Measurements from ENCODE around the gene TAX1BP1. TPM values are rescaled to one million over a fixed set of nuclear protein-coding genes. Genes with fewer than 3 reads are reported as not detected.

TAX1BP1 gene
- total and polyA plus RNA-seq, 2 donors (not counting 3 experiments of a cell fraction or from before 2014, with no cell fraction given): 77.7 to 93.2 TPM

GRCh38 chr7:27771111-27771510 lies 31.1 kb downstream of the TAX1BP1 start:
- dilution Hi-C loops (cut with MboI; ENCODE audit: extremely low pct_ligation_motif_present, low sequenced_read_pairs) (no loop called here), intact Hi-C loops (cut with micrococcal nuclease) (loop anchor here (10.0 kb wide), 1 partner anchor 324 kb away; no protein-coding TSS in a partner anchor)
- CTCF ChIA-PET: interaction anchor here (1.6 to 4.9 kb wide), 3 partner anchors 26 to 575 kb away, joined by 4 to 26 read pairs (median 6); no protein-coding TSS in a partner anchor

DNA sequence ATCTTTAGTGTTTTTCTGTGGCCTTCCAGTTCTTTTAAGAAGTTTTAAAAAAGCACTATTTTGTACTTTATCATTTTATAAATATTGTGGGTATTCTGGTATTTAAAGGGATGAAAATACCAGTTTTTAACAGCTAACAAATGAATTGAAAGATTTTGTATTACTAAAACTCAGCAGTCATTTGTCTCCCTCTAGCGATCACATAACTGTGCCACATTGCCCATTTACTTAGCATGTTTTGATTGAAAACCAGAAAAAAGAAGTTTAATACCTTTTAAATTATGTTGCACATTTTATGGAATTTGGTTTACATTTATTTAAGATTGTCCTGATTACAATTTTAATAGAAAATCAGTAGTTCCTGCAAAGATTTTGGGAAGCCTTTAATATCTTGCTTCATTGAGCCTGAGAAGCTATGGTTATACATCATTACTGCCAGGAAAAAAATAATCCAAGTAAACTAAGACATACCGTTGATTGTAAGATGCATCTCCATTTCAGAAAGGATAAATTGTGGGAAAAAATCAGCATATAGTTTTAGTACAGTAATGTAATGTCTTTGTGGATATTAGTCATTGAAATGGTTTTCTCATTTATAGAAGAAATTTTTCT lies 34.9 kb downstream of the TAX1BP1 start:
- POLR2A ChIA-PET: interaction anchor here (0.6 kb wide), 1 partner anchor 169 kb away, joined by 3 read pairs; no protein-coding TSS in a partner anchor

More at GRCh38 chr7:27771111-27771510, 31.1 kb downstream of the TAX1BP1 start:
- no TSS peak for BruUV-seq (replicated peaks)
- H3K79me2 ChIP-seq (ENCODE audit: control insufficient read depth, insufficient read depth, low read length): no peaks in the 10 kb centered on the region
- DNase-seq (ENCODE audit: low read depth, low spot score) (no peak), FAIRE-seq (no peak)
- POLR2A ChIA-PET: no interaction called here
- H3K27me3 ChIP-seq (ENCODE audit: control insufficient read depth in 2 of 2, insufficient read depth in 2 of 2, low read length in 2 of 2): no peaks in the 10 kb centered on the region
- peaks cover 3 to 6% of the 10 kb centered on the region in 2 experiments for H3K36me3 ChIP-seq (ENCODE audit: control insufficient read depth in 2 of 2, extremely low read depth in 1 of 2, insufficient read depth in 2 of 2, low read length in 2 of 2)
- no peaks in the 10 kb centered on the region for H3K4me1 ChIP-seq (ENCODE audit: control insufficient read depth, extremely low read depth, insufficient read depth, low read length)
- H4K20me1 ChIP-seq (replicated peaks; ENCODE audit: control insufficient read depth, extremely low read depth, insufficient read depth, low read length): no peaks in the 10 kb centered on the region
- H3K4me2 ChIP-seq (ENCODE audit: insufficient read depth, low read length): no peak overlapping the region
- H3K9ac ChIP-seq (replicated peaks; ENCODE audit: extremely low read depth, insufficient read depth, low read length): no peak overlapping the region
- no peaks in the 10 kb centered on the region for H3K9me3 ChIP-seq (replicated peaks; ENCODE audit: control insufficient read depth, insufficient read depth, low read length)
- no peak overlapping the region for H2AFZ ChIP-seq (ENCODE audit: low read depth, low read length)
- H3K27ac ChIP-seq (ENCODE audit: insufficient read depth, low read depth, low read length): no peak overlapping the region
- H3K4me3 ChIP-seq (replicated peaks in 1 of 3; ENCODE audit: insufficient read depth in 1 of 3, low read depth in 1 of 3, low read length in 3 of 3): no peak overlapping the region
- TF ChIP-seq GATA2 (IDR thresholded peaks at IDR 0.05; ENCODE audit: insufficient read depth, insufficient read length, low read depth, low read length) (no peak), EZH2 (IDR thresholded peaks at IDR 0.05; ENCODE audit: borderline replicate concordance, low read depth, low read length, severe bottlenecking) (no peak), POLR2AphosphoS5 (IDR thresholded peaks at IDR 0.05; ENCODE audit: insufficient read depth, low read depth, low read length) (no peak)
- no peaks in the 10 kb centered on the region for H3K9me1 ChIP-seq (replicated peaks; ENCODE audit: control insufficient read depth, extremely low read depth, insufficient read depth, low read length)

More for the DNA sequence above, 34.9 kb downstream of the TAX1BP1 start:
- intact Hi-C loops (cut with micrococcal nuclease): loop anchor here (1.0 to 10.0 kb wide), 6 partner anchors 30 to 579 kb away; no protein-coding TSS in a partner anchor
- Histone ChIP-seq H4K20me1 (replicated peaks; ENCODE audit: control insufficient read depth, extremely low read depth, insufficient read depth, low read length) (no peaks in the 10 kb centered on the region), H3K4me1 (ENCODE audit: control insufficient read depth, extremely low read depth, insufficient read depth, low read length) (no peaks in the 10 kb centered on the region), H2AFZ (ENCODE audit: low read depth, low read length) (no peak overlapping the region), H3K4me3 (replicated peaks in 1 of 3; ENCODE audit: insufficient read depth in 1 of 3, low read depth in 1 of 3, low read length in 3 of 3) (no peak overlapping the region), H3K9me1 (replicated peaks; ENCODE audit: control insufficient read depth, extremely low read depth, insufficient read depth, low read length) (no peaks in the 10 kb centered on the region), H3K4me2 (ENCODE audit: insufficient read depth, low read length) (no peak overlapping the region), H3K27me3 (ENCODE audit: control insufficient read depth in 2 of 2, insufficient read depth in 2 of 2, low read length in 2 of 2) (no peaks in the 10 kb centered on the region), H3K79me2 (ENCODE audit: control insufficient read depth, insufficient read depth, low read length) (peaks cover 3% of the 10 kb centered on the region), H3K9me3 (replicated peaks; ENCODE audit: control insufficient read depth, insufficient read depth, low read length) (no peaks in the 10 kb centered on the region), H3K27ac (ENCODE audit: insufficient read depth, low read depth, low read length) (no peak overlapping the region), H3K36me3 (ENCODE audit: control insufficient read depth in 2 of 2, extremely low read depth in 1 of 2, insufficient read depth in 2 of 2, low read length in 2 of 2) (peaks cover 3 to 4% of the 10 kb centered on the region in 2 experiments), H3K9ac (replicated peaks; ENCODE audit: extremely low read depth, insufficient read depth, low read length) (no peak overlapping the region)
- FAIRE-seq (peak; percentile 24), DNase-seq (ENCODE audit: low read depth, low spot score) (peak; percentile 59)
- TF ChIP-seq, protein P1, sequence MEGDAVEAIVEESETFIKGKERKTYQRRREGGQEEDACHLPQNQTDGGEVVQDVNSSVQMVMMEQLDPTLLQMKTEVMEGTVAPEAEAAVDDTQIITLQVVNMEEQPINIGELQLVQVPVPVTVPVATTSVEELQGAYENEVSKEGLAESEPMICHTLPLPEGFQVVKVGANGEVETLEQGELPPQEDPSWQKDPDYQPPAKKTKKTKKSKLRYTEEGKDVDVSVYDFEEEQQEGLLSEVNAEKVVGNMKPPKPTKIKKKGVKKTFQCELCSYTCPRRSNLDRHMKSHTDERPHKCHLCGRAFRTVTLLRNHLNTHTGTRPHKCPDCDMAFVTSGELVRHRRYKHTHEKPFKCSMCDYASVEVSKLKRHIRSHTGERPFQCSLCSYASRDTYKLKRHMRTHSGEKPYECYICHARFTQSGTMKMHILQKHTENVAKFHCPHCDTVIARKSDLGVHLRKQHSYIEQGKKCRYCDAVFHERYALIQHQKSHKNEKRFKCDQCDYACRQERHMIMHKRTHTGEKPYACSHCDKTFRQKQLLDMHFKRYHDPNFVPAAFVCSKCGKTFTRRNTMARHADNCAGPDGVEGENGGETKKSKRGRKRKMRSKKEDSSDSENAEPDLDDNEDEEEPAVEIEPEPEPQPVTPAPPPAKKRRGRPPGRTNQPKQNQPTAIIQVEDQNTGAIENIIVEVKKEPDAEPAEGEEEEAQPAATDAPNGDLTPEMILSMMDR (IDR thresholded peaks at IDR 0.05; ENCODE audit: extremely low read depth in 1 of 2, insufficient read depth in 1 of 2, low read depth in 1 of 2, low read length in 2 of 2): peak; percentile 45 to 46
- TF ChIP-seq FOS (IDR thresholded peaks at IDR 0.05; ENCODE audit: borderline replicate concordance, insufficient read depth, low read length) (no peak), MAX (IDR thresholded peaks at IDR 0.05; ENCODE audit: insufficient read depth, insufficient read length) (no peak), MYC (IDR thresholded peaks at IDR 0.05; ENCODE audit: low read depth, low read length) (no peak), GATA2 (IDR thresholded peaks at IDR 0.05; ENCODE audit: insufficient read depth, insufficient read length, low read depth, low read length) (no peak)
- CTCF ChIA-PET: interaction anchor here (0.6 to 4.9 kb wide), 78 partner anchors 8 to 1882 kb away, joined by 3 to 80 read pairs (median 4); partner anchors contain the start of genes EVX1, HIBADH, HOXA13 and TAX1BP1
- dilution Hi-C loops (cut with MboI; ENCODE audit: extremely low pct_ligation_motif_present, low sequenced_read_pairs): no loop called here
- BruUV-seq (replicated peaks): no TSS peak

All from endothelial cell of umbilical vein (primary cell).